Upper lobe of right lung (tissue), 1 donor: ENCODE results near the gene IPCEF1. TPM values are rescaled to one million over a fixed set of nuclear protein-coding genes. Genes with fewer than 3 reads are reported as not detected.

Experiments used
- ATAC-seq: fragments of 200-7000 bp; cut with Tn5 transposase; one replicate; pipeline ENCODE4 v1.9.1; 2020; ENCODE audit warnings: mild to moderate bottlenecking, moderate library complexity
- DNase-seq: peaks from one replicate; pipeline ENCODE4 v3.0.0-alpha.2; 2020
- H3K27ac ChIP-seq: fragments of 200-600 bp; one replicate; pipeline ENCODE4 v1.8.0; 2022
- H3K27me3 ChIP-seq: fragments of 200-600 bp; one replicate; pipeline ENCODE4 v1.8.0; 2022; ENCODE audit warnings: mild to moderate bottlenecking
- H3K36me3 ChIP-seq: fragments of 200-600 bp; one replicate; pipeline ENCODE4 v1.8.0; 2022
- H3K4me1 ChIP-seq: fragments of 200-600 bp; one replicate; pipeline ENCODE4 v1.8.0; 2022
- H3K4me3 ChIP-seq: fragments of 200-600 bp; one replicate; pipeline ENCODE4 v1.8.0; 2022; ENCODE audit warnings: mild to moderate bottlenecking
- H3K9me3 ChIP-seq: fragments of 200-600 bp; one replicate; pipeline ENCODE4 v1.8.0; 2022
- intact Hi-C: fragments of 100-400 bp; cut with DNase I; formaldehyde crosslinking; loops from one replicate; pipeline ENCODE4 v1.11.0; 2022
- total RNA-seq: library from RNA; stranded (reverse); fragmentation: NEBNext Ultra II Directional; extraction: Animal tissue kit (Norgen Biotek cat#: 25700); gene quantifications from one replicate; pipeline ENCODE4 v1.2.1, GENCODE V29; 2021
- TF ChIP-seq, protein P1 (sequence below): fragments of 200-600 bp; IDR thresholded peaks from one replicate; pipeline ENCODE4 v1.8.0; 2022; ENCODE audit warnings: antibody characterized with exemption
- donor health status: DM: no; HTN: yes; CAD: no; lungs with severe emphysema.

IPCEF1 gene
- total RNA-seq, 1 donor from 2014 or later = 8.8 TPM

DNA sequence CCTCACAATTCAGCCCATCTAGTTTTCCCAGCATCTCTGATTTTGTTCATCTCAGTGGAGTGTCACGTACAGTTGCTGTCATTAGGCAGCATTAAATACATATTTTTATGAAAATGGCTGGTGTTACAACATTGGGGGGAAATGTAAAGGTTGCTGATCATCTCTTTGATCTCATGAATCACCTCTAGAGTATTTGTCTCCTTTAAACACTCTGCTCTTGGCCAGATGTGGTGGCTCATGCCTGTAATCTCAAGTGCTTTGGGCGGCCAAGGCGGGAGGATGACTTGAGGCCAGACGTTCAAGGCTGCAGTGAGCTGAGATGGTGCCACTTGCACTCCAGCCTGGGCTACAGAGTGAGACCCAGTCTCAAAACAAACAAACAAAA lies 128.1 kb downstream of the IPCEF1 start:
- TF ChIP-seq, protein P1, sequence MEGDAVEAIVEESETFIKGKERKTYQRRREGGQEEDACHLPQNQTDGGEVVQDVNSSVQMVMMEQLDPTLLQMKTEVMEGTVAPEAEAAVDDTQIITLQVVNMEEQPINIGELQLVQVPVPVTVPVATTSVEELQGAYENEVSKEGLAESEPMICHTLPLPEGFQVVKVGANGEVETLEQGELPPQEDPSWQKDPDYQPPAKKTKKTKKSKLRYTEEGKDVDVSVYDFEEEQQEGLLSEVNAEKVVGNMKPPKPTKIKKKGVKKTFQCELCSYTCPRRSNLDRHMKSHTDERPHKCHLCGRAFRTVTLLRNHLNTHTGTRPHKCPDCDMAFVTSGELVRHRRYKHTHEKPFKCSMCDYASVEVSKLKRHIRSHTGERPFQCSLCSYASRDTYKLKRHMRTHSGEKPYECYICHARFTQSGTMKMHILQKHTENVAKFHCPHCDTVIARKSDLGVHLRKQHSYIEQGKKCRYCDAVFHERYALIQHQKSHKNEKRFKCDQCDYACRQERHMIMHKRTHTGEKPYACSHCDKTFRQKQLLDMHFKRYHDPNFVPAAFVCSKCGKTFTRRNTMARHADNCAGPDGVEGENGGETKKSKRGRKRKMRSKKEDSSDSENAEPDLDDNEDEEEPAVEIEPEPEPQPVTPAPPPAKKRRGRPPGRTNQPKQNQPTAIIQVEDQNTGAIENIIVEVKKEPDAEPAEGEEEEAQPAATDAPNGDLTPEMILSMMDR = no peak
- intact Hi-C loops = no loop called here

DNA sequence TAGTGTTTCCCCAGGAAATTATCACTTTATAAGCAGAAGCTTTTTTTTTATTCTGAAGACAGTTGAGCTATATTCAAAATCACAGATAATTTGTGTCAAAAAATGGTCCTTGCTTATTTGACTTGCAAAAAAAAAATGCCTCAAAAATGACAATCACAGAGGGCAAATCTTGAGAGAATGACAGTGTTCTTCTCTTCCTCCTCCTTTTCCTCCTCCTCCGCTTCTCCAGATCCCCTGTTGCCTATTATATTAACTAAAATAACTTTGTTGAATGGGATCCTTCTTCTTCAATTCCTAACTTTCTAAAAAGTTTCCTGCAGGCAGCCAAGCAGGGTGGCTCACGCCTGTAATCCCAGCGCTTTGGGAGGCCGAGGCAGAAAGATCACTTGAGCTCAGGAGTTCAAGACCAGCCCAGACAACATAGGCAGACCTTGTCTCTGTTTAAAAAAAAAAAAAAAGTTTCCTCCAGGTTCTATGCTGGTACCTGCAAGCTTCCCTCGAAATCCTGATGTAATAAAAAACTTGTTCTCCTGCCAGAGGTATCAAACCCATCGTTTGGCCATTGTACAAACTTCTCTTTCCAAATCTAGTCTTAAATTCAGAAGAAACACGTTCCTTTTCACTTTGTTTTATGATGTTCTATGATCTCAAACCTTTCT lies 128.6 kb downstream of the IPCEF1 start:
- TF ChIP-seq, protein P1 = no peak
- DNase-seq (no peak), ATAC-seq (no peak)
- no peaks in the 10 kb centered on the region for H3K27me3 ChIP-seq
- H3K36me3 ChIP-seq = no peaks in the 10 kb centered on the region
- H3K4me3 ChIP-seq = no peak overlapping the region
- no peaks in the 10 kb centered on the region for H3K4me1 ChIP-seq
- H3K27ac ChIP-seq = no peak overlapping the region
- intact Hi-C loops = no loop called here
- H3K9me3 ChIP-seq = no peaks in the 10 kb centered on the region

More for the DNA sequence above, 128.1 kb downstream of the IPCEF1 start:
- DNase-seq = no peak
- H3K36me3 ChIP-seq = no peaks in the 10 kb centered on the region
- H3K9me3 ChIP-seq = no peaks in the 10 kb centered on the region
- no peaks in the 10 kb centered on the region for H3K4me1 ChIP-seq
- H3K27me3 ChIP-seq = no peaks in the 10 kb centered on the region
- H3K27ac ChIP-seq = no peak overlapping the region
- no peak overlapping the region for H3K4me3 ChIP-seq
- no peak for ATAC-seq

DNA sequence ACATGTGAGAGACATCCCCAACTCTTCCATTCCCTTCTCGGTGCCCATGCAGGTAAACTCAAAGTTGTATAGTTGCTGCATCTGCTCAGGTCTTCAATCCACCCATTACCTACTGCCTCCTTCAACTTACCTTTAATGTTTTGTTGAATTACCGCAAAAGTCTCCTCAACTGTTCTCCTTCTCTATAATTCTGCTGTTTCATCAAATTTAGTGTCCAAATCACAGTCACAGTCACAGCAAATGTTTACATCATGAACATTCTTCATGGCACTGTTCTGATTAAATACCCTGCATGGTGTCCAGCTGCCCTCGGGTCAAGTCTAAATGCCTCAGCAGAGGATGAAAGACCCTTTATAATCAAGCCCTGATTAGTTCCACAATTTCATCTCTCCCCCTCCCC lies 130.1 kb downstream of the IPCEF1 start:
- no peaks in the 10 kb centered on the region for H3K4me1 ChIP-seq
- no peak overlapping the region for H3K27ac ChIP-seq
- H3K27me3 ChIP-seq = no peaks in the 10 kb centered on the region
- no peak overlapping the region for H3K4me3 ChIP-seq
- DNase-seq (no peak), ATAC-seq (no peak)
- TF ChIP-seq, protein P1 = no peak
- no peaks in the 10 kb centered on the region for H3K9me3 ChIP-seq
- intact Hi-C loops = no loop called here
- no peaks in the 10 kb centered on the region for H3K36me3 ChIP-seq

DNA sequence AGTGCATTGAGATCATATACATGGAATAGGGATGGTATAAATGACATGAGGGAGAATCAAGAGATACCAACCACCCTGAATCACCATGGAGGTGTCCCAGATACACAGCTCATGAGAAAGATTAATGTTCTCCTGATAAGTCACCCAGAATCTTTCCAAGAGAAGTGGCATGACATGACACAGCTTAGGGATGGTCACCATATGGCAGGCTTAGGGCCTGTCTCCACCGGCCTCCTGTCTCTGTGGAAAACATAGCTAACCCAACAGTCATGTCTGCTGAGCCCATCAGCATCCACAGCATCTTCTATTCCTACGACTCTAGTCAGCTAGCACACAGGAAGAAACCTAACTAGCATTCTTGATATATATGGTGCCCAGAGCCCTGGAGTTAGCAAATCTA lies 133.3 kb downstream of the IPCEF1 start:
- Histone ChIP-seq H3K4me3 (no peak overlapping the region), H3K27ac (no peak overlapping the region), H3K9me3 (no peaks in the 10 kb centered on the region), H3K36me3 (no peaks in the 10 kb centered on the region), H3K4me1 (no peaks in the 10 kb centered on the region), H3K27me3 (no peaks in the 10 kb centered on the region)
- intact Hi-C loops = no loop called here
- TF ChIP-seq, protein P1 = no peak
- ATAC-seq (no peak), DNase-seq (no peak)

DNA sequence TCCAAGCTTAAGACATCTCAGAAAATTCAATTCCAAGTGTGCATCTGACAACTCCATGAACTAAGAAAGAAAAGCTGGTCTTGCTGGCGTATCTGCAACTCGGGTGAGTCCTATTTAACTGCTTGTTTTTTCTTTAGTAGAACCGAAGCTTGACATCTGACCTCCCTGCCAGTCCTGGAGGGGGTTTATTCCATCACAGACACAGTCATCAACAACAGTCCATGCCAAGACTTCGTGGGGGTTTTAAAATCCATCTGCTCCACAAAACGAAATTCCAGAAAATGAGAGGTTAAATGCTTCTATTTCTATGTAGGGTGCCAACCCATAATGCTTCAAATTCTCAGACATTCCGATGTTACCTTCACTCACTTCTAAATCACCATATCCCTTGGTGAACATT lies 133.9 kb downstream of the IPCEF1 start:
- intact Hi-C loops = no loop called here
- ATAC-seq (no peak), DNase-seq (no peak)
- Histone ChIP-seq H3K4me1 (no peaks in the 10 kb centered on the region), H3K27me3 (no peaks in the 10 kb centered on the region), H3K27ac (no peak overlapping the region), H3K36me3 (no peaks in the 10 kb centered on the region), H3K4me3 (no peak overlapping the region), H3K9me3 (no peaks in the 10 kb centered on the region)
- TF ChIP-seq, protein P1 = no peak

DNA sequence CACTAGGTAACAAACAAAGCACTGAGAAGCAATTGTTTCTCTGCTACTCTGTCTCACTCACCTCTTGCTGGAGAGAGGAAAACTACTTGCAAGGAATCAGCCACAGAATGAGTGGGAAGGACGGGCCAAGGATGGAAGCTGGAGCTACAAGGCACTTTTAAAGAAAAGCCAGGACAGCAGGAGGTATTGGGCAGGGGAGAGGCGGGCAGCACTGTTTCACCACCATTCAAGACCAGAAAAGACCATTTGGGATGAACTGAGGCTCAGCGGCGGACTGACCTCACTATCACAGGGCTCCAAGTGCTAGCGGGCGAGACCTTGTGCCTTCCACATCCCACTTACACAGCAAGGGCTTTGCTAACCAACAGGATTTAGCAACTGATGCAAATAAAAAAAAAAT lies 137.4 kb downstream of the IPCEF1 start:
- H3K4me1 ChIP-seq = no peaks in the 10 kb centered on the region
- TF ChIP-seq, protein P1 = no peak
- intact Hi-C loops = no loop called here
- no peak overlapping the region for H3K4me3 ChIP-seq
- H3K9me3 ChIP-seq = no peaks in the 10 kb centered on the region
- no peaks in the 10 kb centered on the region for H3K27me3 ChIP-seq
- H3K36me3 ChIP-seq = no peaks in the 10 kb centered on the region
- ATAC-seq = no peak
- H3K27ac ChIP-seq = no peak overlapping the region
- no peak for DNase-seq
